H7 (cell line): ENCODE results near the gene SBNO2. TPM values are rescaled to one million over a fixed set of nuclear protein-coding genes. Genes with fewer than 3 reads are reported as not detected.

ENCODE experiments used
- DNase-seq: peaks from one replicate; pipeline ENCODE4 v3.0.0; 2012
- H3K27me3 ChIP-seq: 2 replicates; pipeline ENCODE4 v1.6.0; 2011; ENCODE audit warnings: mild to moderate bottlenecking, low read length; ENCODE audit not compliant: control insufficient read depth, insufficient read depth
- H3K36me3 ChIP-seq: replicated peaks from 2 replicates; pipeline ENCODE4 v1.5.1; 2011; ENCODE audit warnings: low read length; ENCODE audit not compliant: control insufficient read depth, insufficient read depth
- H3K4me3 ChIP-seq: 2 replicates; pipeline ENCODE4 v1.5.1; 2011; ENCODE audit warnings: low read depth, mild to moderate bottlenecking, control low read depth, low read length, moderate library complexity; ENCODE audit not compliant: insufficient read depth
- total RNA-seq: library from RNA; depleted of rRNA; stranded (reverse); fragments of >200 nt; shearing (Covaris generic); gene quantifications from 2 replicates; pipeline ENCODE4 v1.2.3, GENCODE V29; 2014

The SBNO2 gene
- total RNA-seq, 1 experiment from 2014 or later = 31.4 TPM

DNA sequence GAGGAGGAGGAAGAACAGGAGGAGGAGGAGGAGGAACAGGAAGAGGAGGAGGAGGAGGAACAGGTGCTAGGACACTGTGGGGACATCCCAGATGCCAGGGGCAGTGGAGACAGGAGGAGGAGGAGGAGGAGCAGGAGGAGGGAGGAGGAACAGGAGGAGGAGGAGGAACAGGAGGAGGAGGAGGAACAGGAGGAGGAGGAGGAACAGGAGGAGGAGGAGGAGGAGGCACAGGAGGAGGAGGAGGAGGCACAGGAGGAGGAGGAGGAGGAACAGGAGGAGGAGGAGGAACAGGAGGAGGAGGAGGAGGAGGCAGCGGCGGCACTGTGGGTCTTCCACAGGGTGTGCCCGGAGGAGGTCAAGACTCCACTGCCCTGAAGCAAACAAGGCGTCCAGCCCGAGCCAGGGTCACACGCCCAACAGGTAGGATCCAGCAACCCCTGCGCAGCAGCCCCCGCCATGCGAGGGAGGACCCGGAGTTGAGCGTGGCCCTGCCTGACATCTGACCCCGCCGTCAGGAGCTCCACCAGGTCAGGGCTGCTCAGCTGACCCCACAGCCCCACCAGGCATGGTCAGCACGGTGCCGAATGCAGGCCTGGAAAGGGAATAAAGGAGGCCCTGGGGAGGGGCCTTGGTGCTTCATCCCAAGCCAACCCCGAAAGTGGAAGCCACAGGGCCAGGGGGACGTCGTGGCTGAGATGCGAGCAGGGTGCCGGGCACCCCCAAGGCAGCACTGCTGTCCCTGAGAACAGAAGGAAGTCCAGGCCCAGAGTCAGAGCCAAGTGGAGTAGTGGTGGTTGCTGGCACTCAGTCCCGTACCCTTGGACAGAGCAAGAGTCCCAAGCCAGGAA lies 9.2 kb downstream of the SBNO2 start:
- Histone ChIP-seq H3K4me3 (no peak overlapping the region), H3K27me3 (no peaks in the 10 kb centered on the region), H3K36me3 (no peaks in the 10 kb centered on the region)
- no peak for DNase-seq

DNA sequence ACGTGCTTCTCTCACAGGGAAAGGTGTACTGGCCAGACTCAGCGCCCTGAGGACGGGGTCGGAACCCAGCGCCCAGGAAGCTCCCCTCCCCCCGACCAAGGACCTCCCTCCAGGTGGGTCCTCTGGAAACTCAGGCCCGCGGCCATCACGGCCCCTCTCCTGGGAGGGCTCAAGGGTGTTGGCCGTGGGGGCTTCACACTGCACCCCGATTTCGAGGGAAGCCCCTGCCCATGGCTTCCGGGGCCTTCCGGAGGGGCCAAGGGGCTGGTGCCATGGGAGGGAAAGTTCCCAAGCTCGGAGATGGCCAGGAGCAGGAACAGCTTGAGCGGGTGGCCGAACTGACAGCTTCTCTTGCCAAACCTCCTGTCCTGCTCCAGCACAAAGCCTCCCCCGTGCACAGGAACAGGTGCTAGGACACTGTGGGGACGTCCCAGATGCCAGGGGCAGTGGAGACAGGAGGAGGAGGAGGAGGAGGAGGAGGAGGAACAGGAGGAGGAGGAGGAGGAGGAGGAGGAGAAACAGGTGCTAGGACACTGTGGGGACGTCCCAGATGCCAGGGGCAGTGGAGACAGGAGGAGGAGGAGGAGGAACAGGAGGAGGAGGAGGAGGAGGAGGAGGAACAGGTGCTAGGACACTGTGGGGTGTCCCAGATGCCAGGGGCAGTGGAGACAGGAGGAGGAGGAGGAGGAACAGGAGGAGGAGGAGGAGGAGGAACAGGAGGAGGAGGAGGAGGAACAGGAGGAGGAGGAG lies 10.0 kb downstream of the SBNO2 start:
- Histone ChIP-seq H3K36me3 (no peaks in the 10 kb centered on the region), H3K27me3 (no peaks in the 10 kb centered on the region), H3K4me3 (no peak overlapping the region)
- DNase-seq = no peak

DNA sequence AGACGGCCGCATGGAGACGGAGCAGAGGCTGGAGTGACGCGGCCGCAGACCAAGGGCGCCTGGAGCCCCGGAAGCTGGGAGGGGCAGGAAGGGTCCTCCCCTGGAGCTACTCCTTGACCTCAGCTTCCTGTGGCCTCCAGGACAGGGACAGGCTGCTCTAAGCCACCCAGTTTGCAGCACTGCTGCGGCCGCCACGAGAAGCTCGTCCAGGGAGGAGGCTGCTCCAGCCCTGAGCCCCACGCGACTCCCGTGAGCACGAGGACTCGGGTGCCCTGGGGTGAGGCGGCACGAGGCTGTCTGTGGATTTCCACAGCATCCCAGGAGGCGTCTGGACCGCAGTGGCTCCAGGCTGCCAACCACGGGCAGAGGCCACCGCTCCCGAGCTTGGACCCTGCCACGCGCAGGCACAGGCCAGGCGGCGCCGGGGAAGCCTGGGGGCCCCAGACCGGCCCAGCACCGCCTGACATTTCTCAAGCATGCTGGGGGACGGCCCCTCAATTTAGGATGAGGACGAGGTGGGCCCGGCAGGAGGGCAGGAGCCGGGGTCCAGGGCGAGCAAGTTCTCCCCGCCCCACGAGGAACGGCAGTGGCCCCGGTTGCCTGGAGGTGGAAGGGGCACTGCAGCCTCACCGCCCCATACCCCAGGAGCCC lies 10.7 kb downstream of the SBNO2 start:
- Histone ChIP-seq H3K36me3 (no peaks in the 10 kb centered on the region), H3K4me3 (no peak overlapping the region), H3K27me3 (no peaks in the 10 kb centered on the region)
- DNase-seq = no peak

- DNase-seq = no peak
- no peak overlapping the region for H3K4me3 ChIP-seq
Measured at GRCh38 chr19:1162404-1163282, 11.4 kb downstream of the SBNO2 start.

DNA sequence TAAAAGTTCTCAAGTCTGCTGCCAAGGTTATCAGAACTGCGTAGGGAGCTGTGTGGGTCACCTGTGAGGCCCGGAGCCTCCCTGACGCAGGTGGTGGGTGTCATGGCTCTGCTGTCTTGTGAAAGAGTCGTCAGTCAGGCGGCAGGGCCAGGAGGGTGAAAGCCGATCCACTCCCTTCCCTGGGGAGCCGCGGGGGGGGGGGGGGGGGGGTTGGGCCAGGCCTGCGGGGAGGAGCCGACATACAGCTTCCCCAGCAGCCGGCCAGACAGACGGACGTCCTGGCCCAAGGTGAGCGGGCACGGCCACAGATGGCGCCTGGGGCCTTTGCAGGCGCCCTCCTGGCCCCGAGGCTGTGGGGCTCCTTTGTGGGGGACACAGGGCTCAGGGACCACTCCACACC lies 12.4 kb downstream of the SBNO2 start:
- Histone ChIP-seq H3K36me3 (no peaks in the 10 kb centered on the region), H3K27me3 (no peaks in the 10 kb centered on the region), H3K4me3 (no peak overlapping the region)
- DNase-seq = peak; percentile 92

More at GRCh38 chr19:1162404-1163282, 11.4 kb downstream of the SBNO2 start:
- Histone ChIP-seq H3K27me3 (no peaks in the 10 kb centered on the region), H3K36me3 (no peaks in the 10 kb centered on the region)

DNA sequence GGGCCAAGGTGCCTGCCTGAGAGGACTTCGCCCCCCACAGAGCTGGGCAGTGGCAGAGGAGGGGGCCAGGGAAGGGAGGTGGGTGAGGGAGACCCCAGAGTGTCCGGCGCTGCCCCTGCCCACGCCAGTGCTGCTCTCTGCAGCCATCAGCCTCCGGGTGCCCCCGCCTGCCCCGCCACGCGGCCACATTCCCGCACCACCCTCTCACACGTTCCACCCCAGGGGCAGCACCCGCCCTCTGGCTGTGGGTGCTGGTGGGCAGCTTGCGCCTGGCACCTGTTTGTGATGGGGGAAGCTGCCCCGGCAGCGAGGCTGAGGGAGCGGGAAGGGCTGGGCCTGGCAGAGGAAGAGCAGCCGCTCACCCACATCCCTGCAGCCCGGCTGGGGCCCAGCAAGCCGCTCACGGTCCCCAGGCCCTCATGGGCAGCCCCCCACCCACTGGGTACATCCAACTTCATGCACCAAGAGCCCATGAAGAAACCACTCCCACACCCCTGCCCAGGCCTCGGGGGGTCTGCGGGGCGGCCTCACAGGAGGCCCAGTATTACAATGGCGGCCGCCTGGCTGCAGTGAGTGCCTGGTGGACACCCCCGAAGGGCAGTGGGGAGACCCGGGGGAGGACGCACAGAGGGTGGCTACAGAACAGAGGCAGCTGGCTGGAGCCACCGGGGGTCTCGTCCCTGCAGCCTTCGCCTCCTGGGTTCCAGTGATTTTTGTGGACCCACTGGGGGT lies 14.0 kb downstream of the SBNO2 start:
- no peak for DNase-seq

DNA sequence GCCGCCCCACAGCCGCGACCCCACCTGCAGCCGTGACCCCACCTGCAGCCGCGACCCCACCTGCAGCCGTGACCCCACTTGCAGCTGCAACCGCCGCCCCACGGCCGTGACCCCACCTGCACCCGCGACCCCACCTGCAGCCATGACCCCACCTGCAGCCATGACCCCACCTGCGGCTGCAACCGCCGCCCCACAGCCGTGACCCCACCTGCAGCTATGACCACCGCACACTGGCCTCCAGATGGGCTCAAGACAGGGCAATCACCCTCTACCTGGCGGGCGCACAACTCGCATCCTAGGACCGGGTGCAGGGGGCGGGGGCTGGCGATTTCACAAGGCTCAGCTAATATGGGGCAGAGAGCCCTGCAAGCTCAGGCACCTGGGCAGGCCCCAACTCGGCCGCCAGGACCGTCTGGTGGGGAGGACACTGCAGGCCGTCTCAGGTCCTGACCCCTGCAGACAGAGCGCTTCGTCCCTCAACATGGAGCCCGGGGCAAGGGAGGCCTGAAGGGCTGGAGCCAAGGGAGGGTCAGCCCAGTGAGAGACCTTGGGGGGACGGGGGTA lies 15.1 kb downstream of the SBNO2 start:
- no peak for DNase-seq
- H3K27me3 ChIP-seq = no peaks in the 10 kb centered on the region
- no peaks in the 10 kb centered on the region for H3K36me3 ChIP-seq
- no peak overlapping the region for H3K4me3 ChIP-seq

More for the DNA sequence above, 14.0 kb downstream of the SBNO2 start:
- Histone ChIP-seq H3K27me3 (no peaks in the 10 kb centered on the region), H3K36me3 (no peaks in the 10 kb centered on the region), H3K4me3 (no peak overlapping the region)

- H3K27me3 ChIP-seq = no peaks in the 10 kb centered on the region
- H3K36me3 ChIP-seq = no peaks in the 10 kb centered on the region
- DNase-seq = no peak
- H3K4me3 ChIP-seq = no peak overlapping the region
Measured at GRCh38 chr19:1157931-1158884, 15.9 kb downstream of the SBNO2 start.

DNA sequence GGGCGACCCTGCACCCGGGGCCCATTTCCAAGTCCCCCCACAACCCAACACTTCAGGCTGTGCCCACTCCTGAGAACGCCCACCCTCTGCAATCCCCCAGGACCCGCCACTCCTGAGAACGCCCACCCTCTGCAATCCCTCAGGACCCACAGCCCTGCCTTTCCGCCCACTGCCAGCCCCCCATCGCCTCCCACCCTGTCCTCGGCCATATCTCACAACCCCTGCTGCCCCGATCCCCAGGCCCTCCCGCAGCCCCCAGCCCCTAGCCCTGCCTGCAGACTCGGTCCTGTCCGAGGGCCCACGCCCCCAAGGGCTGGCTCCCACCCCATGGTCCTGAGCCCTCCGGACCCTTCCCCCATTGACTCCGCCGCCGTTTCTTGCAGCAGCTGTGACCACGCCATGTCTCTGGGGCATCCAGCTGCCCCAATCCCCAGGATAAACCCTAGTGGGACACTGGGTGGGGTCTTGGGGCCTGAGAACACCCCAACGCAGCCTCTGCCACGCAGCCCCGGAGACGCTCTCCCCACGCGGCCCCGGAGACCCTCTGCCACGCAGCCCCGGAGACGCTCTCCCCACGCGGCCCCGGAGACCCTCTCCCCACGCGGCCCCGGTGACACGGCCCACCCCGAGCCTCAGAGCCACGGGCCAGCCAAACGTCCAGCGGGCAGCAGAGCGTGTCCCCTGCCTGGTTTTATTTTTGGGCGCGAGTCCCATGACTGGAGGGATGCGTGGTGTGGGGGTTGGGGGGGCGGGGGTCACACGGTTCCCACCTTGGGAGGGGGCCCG lies 17.0 kb downstream of the SBNO2 start:
- no peaks in the 10 kb centered on the region for H3K27me3 ChIP-seq
- no peak overlapping the region for H3K4me3 ChIP-seq
- DNase-seq = no peak
- no peaks in the 10 kb centered on the region; the same call in 1 of the 2 replicates for H3K36me3 ChIP-seq

- Histone ChIP-seq H3K4me3 (no peak overlapping the region), H3K36me3 (no peaks in the 10 kb centered on the region; the same call in none of the 2 replicates), H3K27me3 (no peaks in the 10 kb centered on the region)
- no peak for DNase-seq
Measured at GRCh38 chr19:1156305-1156801, 17.7 kb downstream of the SBNO2 start.

DNA sequence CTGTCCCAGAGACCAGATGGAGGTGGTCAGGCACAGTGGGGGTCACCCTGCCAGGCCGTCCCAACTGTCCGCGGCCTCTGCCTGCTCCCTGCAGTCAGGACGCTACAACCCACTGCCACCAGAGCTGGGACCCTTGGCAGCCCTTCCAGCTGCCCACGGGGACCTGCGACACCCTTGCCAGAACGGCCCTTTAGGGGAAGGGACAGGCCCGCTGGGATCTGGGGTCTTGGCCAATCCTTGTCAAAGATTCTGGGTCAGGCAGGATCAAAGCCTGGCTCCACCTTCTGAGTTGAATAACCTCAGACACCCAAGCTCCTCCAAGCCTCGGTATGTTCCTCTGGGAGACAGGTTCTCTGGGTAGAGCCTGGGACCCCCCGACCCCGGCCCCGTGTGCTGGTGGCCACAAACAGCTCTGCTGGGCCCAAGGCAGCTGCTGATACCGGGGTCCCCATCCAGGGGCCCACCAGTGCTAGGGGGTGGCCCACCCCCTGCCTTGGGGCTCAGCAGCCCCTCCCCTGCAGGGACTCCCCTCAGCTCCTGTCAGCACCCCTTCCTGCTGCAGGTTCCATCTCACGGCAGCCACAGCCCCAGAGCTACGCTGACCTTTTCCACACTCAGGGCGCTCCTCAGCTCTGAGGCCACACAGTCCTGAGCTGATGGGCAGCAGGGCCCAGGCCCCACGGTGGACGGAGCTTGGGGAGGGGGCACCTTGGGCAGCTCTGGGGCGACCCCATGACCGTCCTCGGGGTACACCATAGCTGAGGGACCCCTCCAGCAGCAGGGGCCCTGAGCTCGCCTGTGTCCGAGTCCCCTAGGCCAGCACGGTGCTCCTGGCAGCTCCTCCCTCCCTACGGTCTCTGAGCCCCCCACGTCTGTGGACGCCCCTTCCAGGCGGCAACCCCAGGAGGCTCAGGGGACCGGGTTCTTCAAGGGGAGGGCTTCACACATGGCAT lies 18.4 kb downstream of the SBNO2 start:
- Histone ChIP-seq H3K36me3 (no peaks in the 10 kb centered on the region; the same call in none of the 2 replicates), H3K4me3 (no peak overlapping the region), H3K27me3 (no peaks in the 10 kb centered on the region)
- DNase-seq = no peak
